Stimulated activated CD4-positive, alpha-beta T cell treated with anti-CD3 and anti-CD28 coated beads, Interleukin-1b, Interleukin-23, amount 100 ng/mL, for 1 hour (primary cell): ENCODE measurements around the gene ARRDC5.
"Not testable (repeated sequence)": the region's sequence is repeated elsewhere in the genome, so short reads cannot be mapped to it uniquely, and the experiment has no call there.

Experiments
- DNase-seq, 2 donors: peaks; one replicate each; pipeline ENCODE4 v3.0.0-alpha.2; 2020; ENCODE audit warnings: low read depth in 2 of 2

The ARRDC5 gene

DNA sequence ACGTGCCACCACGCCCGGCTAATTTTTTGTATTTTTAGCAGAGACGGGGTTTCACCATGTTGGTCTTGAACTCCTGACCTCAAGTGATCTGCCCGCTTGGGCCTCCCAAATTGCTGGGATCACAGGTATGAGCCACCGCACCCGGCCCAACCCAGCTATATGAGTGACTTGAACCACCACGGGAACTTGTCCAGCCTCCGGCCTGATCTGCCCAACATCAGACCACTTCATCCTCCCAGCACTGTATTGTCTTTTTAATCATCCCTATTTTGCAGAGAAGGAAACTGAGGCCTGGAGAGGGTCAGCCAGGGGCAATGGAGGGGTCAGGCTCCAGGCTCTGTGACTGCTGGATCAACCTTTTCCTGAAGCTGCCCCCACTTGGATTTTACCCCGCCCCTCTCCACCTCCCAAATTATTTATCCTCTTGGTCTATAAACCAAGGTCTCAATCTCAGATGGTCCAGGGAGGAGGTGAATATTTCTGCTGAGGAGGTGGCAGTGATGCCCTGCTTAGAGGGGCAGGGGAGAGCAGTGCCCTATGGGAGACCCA lies 34.3 kb downstream of the ARRDC5 start:
- DNase-seq = no peak

- DNase-seq = peak; percentile 80 to 96
These were observed 35.0 kb downstream of the ARRDC5 start, which contains the start of gene PLIN3 for GRCh38 chr19:4867534-4868285. Gene PLIN3 (minus strand): TSS chr19:4867667. CDS start chr19:4861394, 6,273 bp downstream.

GRCh38 chr19:4866595-4867424 lies 35.9 kb downstream of the ARRDC5 start:
- peak in 1 of 2 donors; percentile 14 for DNase-seq

- DNase-seq = no peak
These were observed 41.5 kb downstream of the ARRDC5 start for GRCh38 chr19:4861147-4861546.

- no peak for DNase-seq
These were observed 43.0 kb downstream of the ARRDC5 start for GRCh38 chr19:4859697-4860096.

DNA sequence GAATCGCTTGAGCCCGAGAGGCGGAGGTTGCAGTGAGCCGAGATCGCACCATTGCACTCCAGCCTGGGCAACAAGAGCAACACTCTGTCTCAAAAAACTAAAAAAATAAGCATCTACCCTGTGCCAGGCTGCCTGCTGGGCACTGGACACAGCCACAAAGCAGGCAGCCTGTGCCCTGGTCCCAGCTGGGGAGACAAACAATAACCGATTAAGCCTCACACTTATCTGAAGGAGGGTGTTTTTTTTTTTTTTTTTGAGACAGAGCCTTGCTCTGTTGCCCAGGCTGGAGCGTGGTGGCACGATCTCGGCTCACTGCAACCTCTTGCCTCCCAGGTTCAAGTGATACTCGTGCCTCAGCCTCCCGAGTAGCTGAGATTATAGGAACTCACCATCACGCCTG lies 46.2 kb downstream of the ARRDC5 start:
- DNase-seq = not testable (repeated sequence)

DNA sequence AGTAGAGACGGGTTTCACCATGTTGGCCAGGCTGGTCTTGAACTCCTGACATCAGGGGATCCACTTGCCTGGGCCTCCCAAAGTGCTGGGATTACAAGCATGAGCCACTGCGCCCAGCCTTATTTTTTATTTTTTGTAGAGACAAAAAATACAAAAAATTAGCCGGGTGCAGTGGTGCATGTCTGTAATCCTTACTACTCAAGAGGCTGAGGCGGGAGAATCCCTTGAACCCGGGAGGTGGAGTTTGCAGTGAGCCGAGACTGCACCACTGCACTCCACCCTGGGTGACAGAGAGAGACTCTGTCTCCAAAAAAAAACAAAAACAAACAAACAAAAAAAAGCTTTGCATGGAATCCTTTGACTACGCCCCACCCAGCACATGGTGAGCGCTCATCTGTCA lies 49.2 kb downstream of the ARRDC5 start:
- DNase-seq = not testable (repeated sequence)

DNA sequence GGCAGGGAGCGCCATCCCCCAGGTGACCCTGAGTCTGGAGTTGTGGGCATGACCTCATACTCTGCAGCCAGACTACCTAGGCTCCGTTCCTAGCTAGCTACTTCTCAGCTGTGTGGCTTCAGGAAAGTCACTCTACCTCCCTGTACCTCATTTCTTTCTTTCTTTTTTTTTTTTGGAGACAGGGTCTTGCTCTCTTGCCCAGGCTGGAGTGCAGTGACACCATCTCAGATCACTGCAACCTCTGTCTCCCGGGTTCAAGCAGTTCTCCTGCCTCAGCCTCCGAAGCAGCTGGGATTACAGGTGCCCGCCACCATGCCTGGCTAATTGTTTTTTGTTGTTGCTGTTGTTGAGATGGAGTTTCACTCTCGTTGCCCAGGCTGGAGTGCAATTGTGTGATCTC lies 50.2 kb downstream of the ARRDC5 start:
- DNase-seq = no peak

GRCh38 chr19:4851551-4852290 lies 51.0 kb downstream of the ARRDC5 start:
- peak; percentile 30 to 67 for DNase-seq

DNA sequence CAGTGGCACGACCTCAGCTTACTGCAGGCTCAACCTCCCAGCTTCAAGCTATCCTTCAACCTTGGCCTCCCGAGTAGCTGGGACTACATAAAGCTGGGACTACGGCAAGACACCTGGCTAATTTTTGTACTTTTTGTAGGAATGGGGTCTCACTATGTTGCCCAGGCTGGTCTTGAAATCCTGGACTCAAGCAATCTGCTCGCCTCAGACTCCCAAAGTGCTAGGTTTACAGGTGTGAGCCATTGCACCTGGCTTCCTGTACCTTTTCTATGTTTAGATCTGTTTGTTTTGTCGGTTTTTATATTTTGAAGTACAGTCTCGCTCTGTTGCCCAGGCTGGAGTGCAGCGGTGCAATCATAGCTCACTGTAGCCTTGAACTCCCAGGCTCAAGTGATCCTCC lies 53.7 kb downstream of the ARRDC5 start:
- DNase-seq = no peak

DNA sequence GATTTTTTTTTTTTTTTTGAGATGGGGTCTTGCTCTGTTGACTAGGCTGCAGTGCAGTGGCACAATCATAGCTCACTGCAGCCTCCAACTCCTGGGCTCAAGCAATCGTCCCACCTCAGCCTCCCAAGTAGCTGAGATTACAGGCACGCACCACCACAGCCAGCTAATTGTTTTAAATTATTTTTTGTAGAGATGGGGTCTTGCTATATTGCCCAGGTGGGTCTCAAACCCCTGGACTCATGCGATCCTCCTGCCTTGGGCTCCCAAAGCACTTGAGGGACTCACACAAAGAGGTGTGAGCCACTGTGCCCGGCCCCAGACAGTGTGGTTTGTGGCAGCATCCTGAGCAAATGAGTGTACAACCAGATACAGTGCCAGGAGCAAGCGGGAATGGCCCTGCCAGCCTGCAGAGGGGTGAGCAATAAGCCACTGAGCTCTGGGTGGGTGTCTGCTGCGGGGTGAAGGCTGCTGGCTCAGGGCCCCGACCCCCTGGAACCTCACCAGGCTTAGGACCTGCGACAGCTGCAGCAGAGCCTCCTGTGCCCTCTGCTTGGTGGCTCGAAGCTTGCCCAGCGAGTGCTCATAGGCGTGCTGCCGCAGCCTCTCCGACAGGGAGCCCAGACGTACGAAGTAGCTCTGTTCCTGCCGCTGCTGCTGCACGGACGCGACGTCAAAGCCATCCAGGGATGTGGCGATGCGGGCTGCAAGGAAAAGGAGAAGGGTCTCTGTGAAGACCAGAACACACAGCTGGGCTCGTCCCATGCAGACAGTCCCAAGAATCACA lies 55.3 kb downstream of the ARRDC5 start:
- DNase-seq = no peak

DNA sequence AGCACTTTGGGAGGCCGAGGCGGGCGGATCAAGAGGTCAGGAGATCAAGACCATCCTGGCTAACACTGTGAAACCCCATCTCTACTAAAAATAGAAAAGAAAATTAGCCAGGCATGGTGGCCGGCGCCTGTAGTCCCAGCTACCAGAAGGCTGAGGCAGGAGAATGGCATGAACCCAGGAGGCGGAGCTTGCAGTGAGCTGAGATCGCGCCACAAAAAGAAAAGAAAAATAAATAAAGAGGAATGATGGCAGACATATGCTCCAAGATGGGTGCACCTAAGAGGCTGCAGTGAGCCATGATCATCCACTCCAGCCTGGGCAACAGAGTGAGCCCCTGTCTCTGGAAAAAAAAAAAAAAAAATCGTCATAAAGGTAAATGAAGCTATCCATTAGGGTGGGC lies 56.7 kb downstream of the ARRDC5 start:
- not testable (repeated sequence) for DNase-seq

- DNase-seq = no peak
These were observed 58.1 kb downstream of the ARRDC5 start for GRCh38 chr19:4844348-4845179.

DNA sequence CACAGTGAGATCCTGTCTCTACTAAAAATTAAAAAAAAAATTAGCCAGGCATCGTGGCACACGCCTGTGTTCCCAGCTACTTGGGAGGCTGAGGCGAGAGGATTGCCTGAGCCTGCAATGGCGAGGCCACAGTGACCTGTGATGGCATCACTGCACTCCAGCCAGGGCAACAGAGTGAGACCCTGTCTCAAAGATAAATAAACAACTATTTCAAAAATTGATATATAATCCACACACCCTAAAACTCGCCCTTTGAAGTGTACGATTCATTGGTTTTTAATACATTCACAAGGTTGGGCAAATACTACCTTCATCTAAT lies 59.1 kb downstream of the ARRDC5 start:
- no peak for DNase-seq
